Stimulated activated CD8-positive, alpha-beta memory T cell treated with anti-CD3 and anti-CD28 coated beads, Interleukin-4, amount 100 ng/mL, for 48 hours (primary cell): ENCODE results near the gene SESN3.
"Not testable (repeated sequence)": the region's sequence is repeated elsewhere in the genome, so short reads cannot be mapped to it uniquely, and the experiment has no call there.

ENCODE experiments used
- DNase-seq: peaks from one replicate; pipeline ENCODE4 v3.0.0-alpha.2; 2020

The SESN3 gene

GRCh38 chr11:95251896-95252295 is 20.9 kb upstream of the SESN3 start:
- not testable (repeated sequence) for DNase-seq

GRCh38 chr11:95248666-95249467 is 17.9 kb upstream of the SESN3 start:
- DNase-seq, result no peak

DNA sequence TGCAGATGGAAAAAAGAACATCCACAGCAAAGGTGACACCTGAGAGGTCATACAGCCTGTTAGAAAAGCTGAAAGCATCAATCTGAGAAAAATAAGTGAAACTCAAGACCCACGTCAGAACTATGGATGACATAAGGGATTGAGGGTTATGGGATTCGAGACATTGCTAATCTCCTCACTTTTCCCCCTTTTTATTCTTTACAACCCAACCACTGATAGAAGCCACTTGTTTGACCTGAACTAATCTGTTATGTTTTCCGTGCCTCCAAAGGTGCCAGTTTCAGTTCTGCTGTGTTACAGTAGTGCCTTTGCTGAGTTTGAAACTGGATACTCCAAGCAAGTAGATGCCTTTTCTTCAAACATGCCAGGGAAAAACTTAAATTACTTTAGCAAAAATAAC is 16.9 kb upstream of the SESN3 start:
- no peak for DNase-seq

DNA sequence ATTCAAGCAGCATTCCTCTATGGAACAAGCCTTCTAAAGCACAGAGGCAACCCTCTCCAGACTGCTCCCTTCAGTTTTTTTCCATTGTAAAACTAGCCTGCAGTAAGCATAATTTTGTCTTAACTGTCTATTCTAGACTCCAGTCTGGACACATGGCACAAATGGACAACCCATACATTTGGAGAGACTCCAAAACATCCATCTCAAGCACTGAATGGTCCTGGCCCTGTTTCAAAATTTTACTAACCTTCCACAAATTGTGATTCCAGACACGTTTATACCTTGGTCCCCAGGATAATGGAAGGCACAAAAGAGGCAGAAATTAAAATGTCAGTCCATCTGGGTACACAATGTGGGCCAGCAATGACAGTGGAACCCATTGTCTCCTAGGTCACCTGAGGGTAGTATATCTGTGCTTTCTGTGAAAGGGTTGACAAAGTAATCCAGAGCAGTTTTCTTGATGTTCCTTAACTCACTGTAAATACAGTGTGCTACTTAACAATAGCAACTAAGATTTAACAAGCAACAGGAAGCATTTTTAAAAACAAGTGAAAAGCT is 16.2 kb upstream of the SESN3 start:
- DNase-seq, result no peak

GRCh38 chr11:95245581-95245980 is 14.6 kb upstream of the SESN3 start:
- no peak for DNase-seq

- no peak for DNase-seq
Observed at GRCh38 chr11:95245038-95245437, 14.0 kb upstream of the SESN3 start.

DNA sequence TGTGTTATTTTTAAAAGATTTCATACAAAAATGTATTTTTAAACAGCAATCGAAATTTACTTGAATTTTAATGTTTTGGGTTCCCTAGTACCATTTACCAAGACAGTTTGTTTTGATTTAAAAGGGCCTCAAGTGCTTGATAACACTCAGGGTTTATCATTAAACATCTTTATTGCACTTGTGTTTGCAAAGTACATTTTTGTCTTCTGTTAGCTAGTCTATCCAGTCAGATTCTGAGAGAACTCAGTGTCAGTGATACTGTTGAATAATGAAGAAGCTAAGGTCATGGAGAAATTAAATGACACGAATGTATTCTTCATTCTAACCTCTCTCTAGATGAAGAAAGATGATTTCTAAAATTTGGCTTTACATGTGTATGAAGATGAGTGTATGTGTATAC is 12.7 kb upstream of the SESN3 start:
- no peak for DNase-seq

DNA sequence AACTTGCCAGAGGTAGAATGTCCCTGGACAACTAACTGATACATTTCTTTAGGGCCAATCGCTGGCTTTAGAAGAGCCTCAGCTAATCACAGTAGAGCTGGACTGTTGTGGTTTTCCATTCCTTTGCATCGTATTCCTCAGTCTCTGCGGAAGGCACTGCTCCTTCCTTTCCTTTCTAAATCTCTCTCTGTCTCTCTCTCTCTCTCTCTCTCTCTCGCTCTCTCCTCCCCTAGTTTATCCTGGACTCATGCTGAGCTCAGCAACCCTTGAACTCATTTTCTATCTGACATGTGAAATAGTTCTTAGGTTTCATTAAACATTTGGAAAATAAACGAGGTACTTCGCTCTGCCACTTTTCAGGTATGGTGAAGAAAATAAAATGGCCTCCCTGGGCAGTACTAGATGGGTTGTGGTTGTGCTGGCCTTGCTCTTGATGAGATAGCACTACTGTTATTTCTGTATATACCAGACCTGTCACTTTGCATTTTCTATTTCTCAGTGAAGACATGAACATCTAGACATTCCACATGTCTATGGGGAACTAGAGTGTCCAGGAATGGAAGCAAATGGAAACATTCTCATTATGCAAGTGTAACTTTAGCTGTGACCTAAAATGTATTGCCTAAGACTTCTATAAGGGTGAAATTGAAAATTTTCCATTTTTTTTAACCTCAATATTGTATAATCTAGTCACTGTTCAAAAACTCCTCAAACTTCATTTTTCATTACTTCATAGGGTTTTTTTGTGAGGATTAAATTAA is 12.0 kb upstream of the SESN3 start:
- no peak for DNase-seq

GRCh38 chr11:95242091-95242844 is 11.3 kb upstream of the SESN3 start:
- no peak for DNase-seq

GRCh38 chr11:95241681-95242081 is 10.7 kb upstream of the SESN3 start:
- no peak for DNase-seq

DNA sequence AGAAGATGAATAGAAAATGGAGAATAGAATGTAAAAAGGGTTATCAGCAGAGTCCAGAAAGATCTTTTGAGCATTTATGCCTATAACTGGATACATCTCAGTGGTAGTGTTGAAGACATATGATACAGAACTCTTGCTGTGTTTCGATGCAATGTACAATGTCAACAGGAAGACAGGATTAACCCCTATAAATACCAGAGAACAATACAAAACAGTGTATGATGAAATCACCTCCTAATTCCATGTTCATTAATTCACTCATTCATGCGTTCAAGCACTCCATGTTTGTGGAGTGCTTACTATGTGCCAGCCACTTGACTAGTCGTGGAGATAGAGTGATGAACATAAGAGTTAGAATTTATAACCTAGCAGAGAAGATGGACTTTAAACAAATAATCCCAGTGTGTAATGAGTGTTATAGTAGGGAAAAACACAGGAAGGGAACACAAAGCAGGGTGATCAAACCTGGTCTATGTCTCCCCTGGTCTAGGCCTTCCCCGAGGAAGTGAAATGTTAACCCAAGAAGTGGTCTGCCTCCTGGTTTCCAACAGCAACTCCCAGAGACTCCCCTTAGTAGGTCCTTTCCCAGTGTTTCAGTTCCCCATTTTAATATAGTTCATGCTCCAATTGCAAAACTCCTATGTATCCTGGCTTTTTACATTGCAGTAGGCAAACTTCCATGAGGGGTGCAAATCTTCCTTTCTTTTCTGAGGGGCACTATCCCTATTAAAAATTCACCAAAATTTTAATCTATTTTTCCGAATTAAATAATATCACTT is 9.1 kb upstream of the SESN3 start:
- no peak for DNase-seq

DNA sequence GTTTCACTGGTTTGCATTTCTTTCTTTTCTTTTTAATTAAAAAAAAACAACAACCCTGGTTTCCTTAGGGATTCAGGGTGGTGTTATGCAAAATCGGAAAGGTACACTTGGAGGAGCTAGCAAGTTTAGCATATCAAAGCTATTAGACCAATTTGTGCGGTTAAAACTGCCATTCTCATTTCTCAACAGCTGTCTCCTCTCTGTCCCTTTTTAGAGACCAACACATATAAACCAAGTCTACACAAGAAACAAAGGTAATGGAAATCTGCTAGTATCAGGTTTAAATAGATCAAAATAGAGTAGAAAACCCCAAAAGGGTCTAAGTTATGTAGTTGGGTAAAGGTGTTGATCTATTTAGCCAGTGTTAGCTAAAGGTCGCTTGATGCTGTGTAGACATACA is 1.7 kb upstream of the SESN3 start:
- DNase-seq, result no peak

DNA sequence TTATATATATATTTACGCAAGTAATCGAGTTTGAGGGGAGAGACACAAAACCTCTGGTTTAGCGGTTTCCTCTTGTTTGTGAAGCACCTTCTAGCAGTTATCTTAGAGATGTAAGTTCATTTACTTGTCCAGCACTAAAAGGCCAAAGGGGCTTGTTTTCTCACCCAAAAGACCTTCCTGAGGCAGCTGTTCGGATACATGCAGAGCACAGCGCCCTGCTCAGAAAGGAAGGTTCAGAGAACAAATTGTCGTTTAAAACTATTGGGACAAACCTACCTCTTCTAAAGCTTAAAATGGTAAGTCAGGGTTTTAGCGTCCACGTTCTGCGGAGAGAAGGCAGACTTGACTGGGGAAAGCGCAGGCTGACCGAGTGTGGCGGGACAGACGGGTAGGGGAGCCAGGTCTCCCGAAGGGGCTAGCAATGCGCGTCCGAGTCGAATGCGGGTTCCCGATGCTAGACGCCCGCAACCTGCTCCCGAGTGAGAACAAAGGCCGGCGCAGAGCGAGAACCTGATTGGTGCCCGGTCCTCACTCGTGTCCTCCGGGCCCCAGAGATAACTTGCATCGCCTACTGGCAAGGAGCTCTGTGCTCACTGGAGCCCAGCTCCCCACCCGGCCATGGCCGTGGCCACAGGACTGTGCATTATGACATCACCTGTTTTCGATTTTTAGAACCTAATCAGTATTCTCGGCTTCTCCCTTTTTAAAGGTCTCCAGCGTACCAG is 1.0 kb upstream of the SESN3 start:
- peak; percentile 75 for DNase-seq

DNA sequence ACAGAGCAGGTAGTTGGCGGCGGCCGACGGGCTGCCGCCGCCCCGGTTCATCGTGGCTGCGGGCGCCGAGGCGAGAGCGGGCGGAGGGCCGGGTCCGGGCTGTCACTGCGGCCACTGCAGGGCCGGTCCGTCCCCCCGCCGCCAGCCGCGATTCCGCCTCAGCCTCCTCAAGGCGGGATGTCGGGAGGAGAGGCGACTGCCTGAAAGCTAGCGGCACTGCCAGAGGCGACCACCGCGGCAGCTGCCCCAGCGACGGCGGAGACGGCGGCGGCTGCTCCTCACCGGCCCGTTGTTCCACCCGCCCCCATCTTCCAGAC is 234 bp downstream of the SESN3 start:
- no peak for DNase-seq

DNA sequence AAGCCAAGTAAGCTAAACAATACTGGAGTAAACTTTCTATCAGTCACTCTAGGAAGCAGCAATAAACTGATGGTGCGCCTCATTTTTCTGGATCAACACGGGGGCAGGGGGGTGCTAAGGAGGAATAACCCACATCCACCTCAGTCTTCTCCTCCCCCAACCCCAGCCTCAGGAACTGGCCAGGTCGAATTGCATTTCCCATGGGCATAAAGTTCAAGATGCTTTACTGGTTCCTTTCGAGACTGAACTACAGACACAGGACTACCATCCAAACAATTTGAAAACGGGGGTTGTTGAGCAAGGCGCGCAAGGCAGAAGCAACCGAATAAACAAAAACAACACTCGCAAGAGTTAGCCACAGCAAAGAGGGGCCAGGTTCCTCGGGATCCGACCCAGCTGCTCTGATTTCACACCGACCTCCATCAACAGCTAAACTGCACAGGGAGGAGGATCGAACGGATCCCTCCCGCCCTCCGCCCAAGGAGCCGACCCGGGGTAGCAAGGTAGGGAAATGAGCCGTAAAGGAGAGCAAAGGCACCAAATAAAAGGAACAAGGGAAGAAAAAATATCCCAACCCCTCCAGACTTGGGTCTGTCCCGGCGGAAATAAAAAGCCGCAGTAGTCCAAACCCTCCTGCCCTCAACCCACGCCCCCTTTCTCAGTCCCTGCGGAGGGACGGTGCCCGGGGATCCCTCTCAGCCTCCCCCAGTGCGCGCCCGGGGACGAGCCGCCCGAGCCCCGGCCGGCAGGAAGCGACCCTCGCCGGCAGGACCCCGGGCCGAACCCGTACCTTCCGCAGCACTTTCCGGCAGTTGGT is 801 bp downstream of the SESN3 start:
- peak; percentile 52 for DNase-seq

- no peak for DNase-seq
Observed at GRCh38 chr11:95229199-95229992, 1.6 kb downstream of the SESN3 start.

GRCh38 chr11:95228081-95228749 is 2.8 kb downstream of the SESN3 start:
- no peak for DNase-seq

- peak; percentile 47 for DNase-seq
Observed at GRCh38 chr11:95227060-95227459, 3.9 kb downstream of the SESN3 start.

DNA sequence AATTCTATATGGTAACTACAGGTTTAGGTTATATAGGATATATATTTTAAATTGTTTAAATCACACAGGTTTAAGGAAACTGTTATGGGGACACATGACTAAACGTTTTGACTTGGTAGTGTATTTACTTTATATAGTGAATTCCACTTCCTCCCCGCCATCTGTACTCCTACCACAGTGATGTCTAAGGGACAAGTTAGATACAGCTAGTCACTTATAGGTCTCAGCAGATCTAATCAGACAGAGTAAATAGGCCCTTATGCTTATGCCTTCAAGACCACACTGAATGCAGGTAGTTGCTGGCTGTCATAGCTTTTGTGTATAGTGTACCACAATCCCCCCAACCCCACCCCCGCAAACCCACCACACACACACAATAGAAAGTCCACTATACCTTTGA is 8.2 kb downstream of the SESN3 start:
- no peak for DNase-seq

- no peak for DNase-seq
Observed at GRCh38 chr11:95219599-95219998, 11.4 kb downstream of the SESN3 start.
